ENCODE results near the gene TMEM51. TPM values are rescaled to one million over a fixed set of nuclear protein-coding genes. Genes with fewer than 3 reads are reported as not detected.
A peak's percentile ranks its signal among the peaks of the same experiment; 100 is the strongest.

Gene TMEM51
- total and polyA plus RNA-seq, 9 of the 15 experiments (the other 6 are each of a cell fraction or from before 2014, with no cell fraction given): 0.06 to 1.4 (median 0.58) TPM

DNA sequence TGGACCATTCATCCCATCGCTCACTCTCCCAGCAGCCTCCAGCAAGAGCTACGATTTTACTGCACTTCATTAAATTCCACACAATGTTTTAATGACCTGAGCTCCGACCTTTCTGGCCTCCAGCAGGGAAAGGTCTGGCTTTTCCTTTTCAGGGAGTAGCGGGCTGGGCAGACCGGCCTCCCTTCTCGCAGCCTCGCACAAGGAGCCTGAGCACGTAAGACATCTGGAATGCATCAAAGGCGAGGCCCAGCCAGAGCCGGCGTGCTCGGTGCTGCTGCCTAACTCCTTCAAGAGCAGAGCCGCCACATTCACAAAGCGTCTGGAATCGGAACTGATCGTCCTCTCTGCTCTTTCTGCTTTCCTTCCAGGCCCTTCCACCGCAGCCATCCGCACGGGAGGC is 61.0 kb downstream of the TMEM51 start (continued):
- TF ChIP-seq, protein P1, sequence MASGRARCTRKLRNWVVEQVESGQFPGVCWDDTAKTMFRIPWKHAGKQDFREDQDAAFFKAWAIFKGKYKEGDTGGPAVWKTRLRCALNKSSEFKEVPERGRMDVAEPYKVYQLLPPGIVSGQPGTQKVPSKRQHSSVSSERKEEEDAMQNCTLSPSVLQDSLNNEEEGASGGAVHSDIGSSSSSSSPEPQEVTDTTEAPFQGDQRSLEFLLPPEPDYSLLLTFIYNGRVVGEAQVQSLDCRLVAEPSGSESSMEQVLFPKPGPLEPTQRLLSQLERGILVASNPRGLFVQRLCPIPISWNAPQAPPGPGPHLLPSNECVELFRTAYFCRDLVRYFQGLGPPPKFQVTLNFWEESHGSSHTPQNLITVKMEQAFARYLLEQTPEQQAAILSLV (tag; IDR thresholded peaks at IDR 0.05): no peak
- TF ChIP-seq, protein P2, sequence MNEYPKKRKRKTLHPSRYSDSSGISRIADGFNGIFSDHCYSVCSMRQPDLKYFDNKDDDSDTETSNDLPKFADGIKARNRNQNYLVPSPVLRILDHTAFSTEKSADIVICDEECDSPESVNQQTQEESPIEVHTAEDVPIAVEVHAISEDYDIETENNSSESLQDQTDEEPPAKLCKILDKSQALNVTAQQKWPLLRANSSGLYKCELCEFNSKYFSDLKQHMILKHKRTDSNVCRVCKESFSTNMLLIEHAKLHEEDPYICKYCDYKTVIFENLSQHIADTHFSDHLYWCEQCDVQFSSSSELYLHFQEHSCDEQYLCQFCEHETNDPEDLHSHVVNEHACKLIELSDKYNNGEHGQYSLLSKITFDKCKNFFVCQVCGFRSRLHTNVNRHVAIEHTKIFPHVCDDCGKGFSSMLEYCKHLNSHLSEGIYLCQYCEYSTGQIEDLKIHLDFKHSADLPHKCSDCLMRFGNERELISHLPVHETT (CRISPR knock-in tag; conservative IDR thresholded peaks at IDR 0.05 in 1 of 2, IDR thresholded peaks at IDR 0.05 in 1 of 2): no peak
- TF ChIP-seq BHLHE40 (IDR thresholded peaks at IDR 0.05; ENCODE audit: low read length): no peak
- TF ChIP-seq, protein P3, sequence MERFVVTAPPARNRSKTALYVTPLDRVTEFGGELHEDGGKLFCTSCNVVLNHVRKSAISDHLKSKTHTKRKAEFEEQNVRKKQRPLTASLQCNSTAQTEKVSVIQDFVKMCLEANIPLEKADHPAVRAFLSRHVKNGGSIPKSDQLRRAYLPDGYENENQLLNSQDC (CRISPR knock-in tag; IDR thresholded peaks at IDR 0.05): no peak
- TF ChIP-seq FOS (IDR thresholded peaks at IDR 0.05; ENCODE audit: extremely low read depth, insufficient read length): no peak
- no peak for TF ChIP-seq TBL1XR1 (IDR thresholded peaks at IDR 0.05; ENCODE audit: low read length in 2 of 2)
- no peak for TF ChIP-seq ZNF165 (CRISPR knock-in tag; IDR thresholded peaks at IDR 0.05; ENCODE audit: borderline replicate concordance)
- TF ChIP-seq NUFIP1 (IDR thresholded peaks at IDR 0.05; ENCODE audit: partially characterized antibody): no peak

DNA sequence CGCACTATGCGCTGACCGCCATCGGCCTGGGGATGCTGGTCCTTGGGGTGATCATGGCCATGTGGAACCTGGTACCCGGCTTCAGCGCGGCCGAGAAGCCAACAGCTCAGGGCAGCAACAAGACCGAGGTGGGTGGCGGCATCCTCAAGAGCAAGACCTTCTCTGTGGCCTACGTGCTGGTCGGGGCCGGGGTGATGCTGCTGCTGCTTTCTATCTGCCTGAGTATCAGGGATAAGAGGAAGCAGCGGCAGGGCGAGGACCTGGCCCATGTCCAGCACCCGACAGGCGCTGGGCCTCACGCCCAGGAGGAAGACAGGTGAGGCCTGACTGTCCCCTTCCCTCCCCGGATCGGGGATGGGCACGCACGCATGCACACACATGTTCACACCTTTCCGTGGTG is 61.6 kb downstream of the TMEM51 start:
- H3K4me1 ChIP-seq (replicated peaks in 1 of 2; ENCODE audit: control insufficient read depth in 2 of 2, insufficient read depth in 2 of 2, low read length in 2 of 2): peaks cover 9 to 12% of the 10 kb centered on the region in 2 experiments; a peak in 4 of 5 replicates
- no peak overlapping the region for H3K4me3 ChIP-seq
- FAIRE-seq: no peak
- DNase-seq (ENCODE audit: extremely low read depth in 1 of 4, low spot score in 3 of 4): no peak
- no TSS peak for BruUV-seq (replicated peaks)
- in situ Hi-C loops (cut with MboI): no loop called here
- no peak overlapping the region for H2AFZ ChIP-seq (ENCODE audit: low read depth, low read length)
- no peaks in the 10 kb centered on the region for H3K9me3 ChIP-seq (replicated peaks; ENCODE audit: control insufficient read depth, insufficient read depth, low read depth, low read length)
- H4K20me1 ChIP-seq (replicated peaks; ENCODE audit: control insufficient read depth, insufficient read depth, low read length): no peaks in the 10 kb centered on the region
- H3K27ac ChIP-seq (ENCODE audit: extremely low read depth, low read depth, low read length): no peak overlapping the region
- ATAC-seq: no peak
- H3K9me1 ChIP-seq (ENCODE audit: control insufficient read depth, insufficient read depth, low read length): no peaks in the 10 kb centered on the region
- ChIA-PET CTCF (ENCODE audit: low intra/inter-chr PET ratio) (no interaction called here), POLR2A (interaction anchor here (0.7 to 1.2 kb wide), 2 partner anchors 13 to 19 kb away, joined by 3 to 4 read pairs; no protein-coding TSS in a partner anchor)
- H3K79me2 ChIP-seq (ENCODE audit: control insufficient read depth, insufficient read depth, low read length): no peaks in the 10 kb centered on the region
- intact Hi-C loops (cut with micrococcal nuclease): no loop called here
- TF ChIP-seq RCOR1 (IDR thresholded peaks at IDR 0.05; ENCODE audit: borderline replicate concordance in 1 of 2, low read depth in 2 of 2, low read length in 2 of 2) (0 out of 4 replicates have a peak, but pooled peaks of 1 of the 2 experiments have one; percentile 17), ZFP1 (CRISPR knock-in tag; IDR thresholded peaks at IDR 0.05) (no peak), NFIC (IDR thresholded peaks at IDR 0.05) (peak; percentile 41)
- TF ChIP-seq, protein P4, sequence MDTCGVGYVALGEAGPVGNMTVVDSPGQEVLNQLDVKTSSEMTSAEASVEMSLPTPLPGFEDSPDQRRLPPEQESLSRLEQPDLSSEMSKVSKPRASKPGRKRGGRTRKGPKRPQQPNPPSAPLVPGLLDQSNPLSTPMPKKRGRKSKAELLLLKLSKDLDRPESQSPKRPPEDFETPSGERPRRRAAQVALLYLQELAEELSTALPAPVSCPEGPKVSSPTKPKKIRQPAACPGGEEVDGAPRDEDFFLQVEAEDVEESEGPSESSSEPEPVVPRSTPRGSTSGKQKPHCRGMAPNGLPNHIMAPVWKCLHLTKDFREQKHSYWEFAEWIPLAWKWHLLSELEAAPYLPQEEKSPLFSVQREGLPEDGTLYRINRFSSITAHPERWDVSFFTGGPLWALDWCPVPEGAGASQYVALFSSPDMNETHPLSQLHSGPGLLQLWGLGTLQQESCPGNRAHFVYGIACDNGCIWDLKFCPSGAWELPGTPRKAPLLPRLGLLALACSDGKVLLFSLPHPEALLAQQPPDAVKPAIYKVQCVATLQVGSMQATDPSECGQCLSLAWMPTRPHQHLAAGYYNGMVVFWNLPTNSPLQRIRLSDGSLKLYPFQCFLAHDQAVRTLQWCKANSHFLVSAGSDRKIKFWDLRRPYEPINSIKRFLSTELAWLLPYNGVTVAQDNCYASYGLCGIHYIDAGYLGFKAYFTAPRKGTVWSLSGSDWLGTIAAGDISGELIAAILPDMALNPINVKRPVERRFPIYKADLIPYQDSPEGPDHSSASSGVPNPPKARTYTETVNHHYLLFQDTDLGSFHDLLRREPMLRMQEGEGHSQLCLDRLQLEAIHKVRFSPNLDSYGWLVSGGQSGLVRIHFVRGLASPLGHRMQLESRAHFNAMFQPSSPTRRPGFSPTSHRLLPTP (IDR thresholded peaks at IDR 0.05; ENCODE audit: borderline replicate concordance, extremely low read depth, insufficient read length): no peak
- no peak overlapping the region for H3K4me2 ChIP-seq (ENCODE audit: insufficient read depth, low read length)
- no peaks in the 10 kb centered on the region for H3K36me3 ChIP-seq (ENCODE audit: control insufficient read depth, insufficient read depth, low read length)
- 0 out of 4 replicates have a peak overlapping the region, but pooled peaks of 1 of the 2 experiments have one; percentile 67 for H3K9ac ChIP-seq (ENCODE audit: insufficient read depth in 1 of 2, low read depth in 2 of 2, low read length in 2 of 2)
- WGBS (ENCODE audit: insufficient coverage, low coverage, missing lambda C conversion rate): 16% methylated on average over 23 of the region's 23 CpGs
- peaks cover 28 to 40% of the 10 kb centered on the region in 2 experiments for H3K27me3 ChIP-seq (ENCODE audit: control insufficient read depth in 2 of 2, insufficient read depth in 2 of 2, low read length in 2 of 2)
